ENCODE measurements around the gene ATP2A1. TPM values are rescaled to one million over a fixed set of nuclear protein-coding genes. Genes with fewer than 3 reads are reported as not detected.

Gene ATP2A1
- polyA plus RNA-seq, 1 donor (not counting 4 experiments of a cell fraction or from before 2014, with no cell fraction given) = 0.12 TPM

- Histone ChIP-seq H3K4me2 (ENCODE audit: control insufficient read depth, extremely low read depth, insufficient read depth, low read depth, low read length) (no peak overlapping the region), H3K9me1 (ENCODE audit: control insufficient read depth, extremely low read depth, insufficient read depth, low read length) (no peaks in the 10 kb centered on the region), H3K27ac (ENCODE audit: control insufficient read depth, insufficient read depth, low read length) (no peak overlapping the region), H3K9ac (ENCODE audit: control insufficient read depth, extremely low read depth, insufficient read depth, low read length) (no peak overlapping the region), H4K20me1 (ENCODE audit: control insufficient read depth, extremely low read depth, insufficient read depth, low read length) (no peaks in the 10 kb centered on the region), H3K36me3 (ENCODE audit: control insufficient read depth in 2 of 2, extremely low read depth in 1 of 2, insufficient read depth in 2 of 2, low read length in 2 of 2) (peaks cover 5 to 24% of the 10 kb centered on the region in 2 experiments), H3K4me1 (ENCODE audit: control insufficient read depth, extremely low read depth, insufficient read depth, low read length) (no peaks in the 10 kb centered on the region), H2AFZ (ENCODE audit: control insufficient read depth, low read length) (no peak overlapping the region), H3K79me2 (ENCODE audit: control insufficient read depth, insufficient read depth, low read length) (peaks cover 3% of the 10 kb centered on the region), H3K27me3 (ENCODE audit: control insufficient read depth, extremely low read depth, insufficient read depth, low read length) (no peaks in the 10 kb centered on the region), H3K4me3 (ENCODE audit: control insufficient read depth in 2 of 3, extremely low read depth in 1 of 3, insufficient read depth in 2 of 3, low read depth in 1 of 3, low read length in 3 of 3) (no peak overlapping the region), H3K9me3 (ENCODE audit: control insufficient read depth, low read depth, low read length) (no peaks in the 10 kb centered on the region)
- FAIRE-seq (no peak), DNase-seq (ENCODE audit: low read depth, low spot score) (no peak)
- TF ChIP-seq CTCF (optimal IDR thresholded peaks at IDR 0.05 in 1 of 3, IDR thresholded peaks at IDR 0.05 in 1 of 3, conservative IDR thresholded peaks at IDR 0.05 in 1 of 3; ENCODE audit: extremely low read depth in 1 of 3, insufficient read depth in 2 of 3, low read length in 3 of 3) = no peak
- no peak for TF ChIP-seq EZH2 (IDR thresholded peaks at IDR 0.05; ENCODE audit: low read length)
- dilution Hi-C loops (cut with MboI; ENCODE audit: extremely low pct_ligation_motif_present, low sequenced_read_pairs) = no loop called here
These were observed 40.4 kb downstream of the ATP2A1 start for GRCh38 chr16:28918698-28919097.

GRCh38 chr16:28923231-28923587 lies 44.9 kb downstream of the ATP2A1 start:
- FAIRE-seq = no peak
- no peak overlapping the region for H3K4me3 ChIP-seq (ENCODE audit: control insufficient read depth in 2 of 3, extremely low read depth in 1 of 3, insufficient read depth in 2 of 3, low read depth in 1 of 3, low read length in 3 of 3)
- TF ChIP-seq EZH2 (IDR thresholded peaks at IDR 0.05; ENCODE audit: low read length) (no peak), CTCF (optimal IDR thresholded peaks at IDR 0.05 in 1 of 3, IDR thresholded peaks at IDR 0.05 in 1 of 3, conservative IDR thresholded peaks at IDR 0.05 in 1 of 3; ENCODE audit: extremely low read depth in 1 of 3, insufficient read depth in 2 of 3, low read length in 3 of 3) (no peak)
- dilution Hi-C loops (cut with MboI; ENCODE audit: extremely low pct_ligation_motif_present, low sequenced_read_pairs) = no loop called here
- no peak overlapping the region for H3K4me2 ChIP-seq (ENCODE audit: control insufficient read depth, extremely low read depth, insufficient read depth, low read depth, low read length)
- peaks cover 8% of the 10 kb centered on the region for H3K4me1 ChIP-seq (ENCODE audit: control insufficient read depth, extremely low read depth, insufficient read depth, low read length)
- no peak overlapping the region for H2AFZ ChIP-seq (ENCODE audit: control insufficient read depth, low read length)
- H3K36me3 ChIP-seq (ENCODE audit: control insufficient read depth in 2 of 2, extremely low read depth in 1 of 2, insufficient read depth in 2 of 2, low read length in 2 of 2) = peaks cover 5% of the 10 kb centered on the region in 2 experiments
- no peak for DNase-seq (ENCODE audit: low read depth, low spot score)
- H4K20me1 ChIP-seq (ENCODE audit: control insufficient read depth, extremely low read depth, insufficient read depth, low read length) = no peaks in the 10 kb centered on the region
- H3K9ac ChIP-seq (ENCODE audit: control insufficient read depth, extremely low read depth, insufficient read depth, low read length) = no peak overlapping the region
- H3K27me3 ChIP-seq (ENCODE audit: control insufficient read depth, extremely low read depth, insufficient read depth, low read length) = no peaks in the 10 kb centered on the region
- H3K27ac ChIP-seq (ENCODE audit: control insufficient read depth, insufficient read depth, low read length) = no peak overlapping the region
- H3K79me2 ChIP-seq (ENCODE audit: control insufficient read depth, insufficient read depth, low read length) = peaks cover 3% of the 10 kb centered on the region
- H3K9me3 ChIP-seq (ENCODE audit: control insufficient read depth, low read depth, low read length) = no peaks in the 10 kb centered on the region
- H3K9me1 ChIP-seq (ENCODE audit: control insufficient read depth, extremely low read depth, insufficient read depth, low read length) = no peaks in the 10 kb centered on the region
